ENCODE measurements around the gene PHF1. TPM values are rescaled to one million over a fixed set of nuclear protein-coding genes. Genes with fewer than 3 reads are reported as not detected.

PHF1 gene
- total and polyA plus RNA-seq, 2 of the 13 experiments (the other 11 are each of a cell fraction or from before 2014, with no cell fraction given) = 25.4 to 61.9 TPM

- TF ChIP-seq ZNF839 (CRISPR knock-in tag; IDR thresholded peaks at IDR 0.05; ENCODE audit: borderline replicate concordance) (no peak; the same call in 1 of the 2 replicates), PBX3 (CRISPR knock-in tag; IDR thresholded peaks at IDR 0.05; ENCODE audit: borderline replicate concordance) (no peak), ZNF644 (CRISPR knock-in tag; IDR thresholded peaks at IDR 0.05; ENCODE audit: low read depth) (peak; percentile 6; the same call in 1 of the 2 replicates), TCF7L2 (IDR thresholded peaks at IDR 0.05; ENCODE audit: low read depth, low read length) (no peak), ATAD3A (CRISPR knock-in tag; IDR thresholded peaks at IDR 0.05) (no peak), RERE (CRISPR knock-in tag; IDR thresholded peaks at IDR 0.05; ENCODE audit: low read depth) (no peak), BCL3 (CRISPR knock-in tag; IDR thresholded peaks at IDR 0.05) (peak; percentile 88), KDM6A (CRISPR knock-in tag; IDR thresholded peaks at IDR 0.05; ENCODE audit: low read depth) (no peak), SRSF1 (optimal IDR thresholded peaks at IDR 0.05; ENCODE audit: low read depth, low read length) (no peak), TBL1XR1 (IDR thresholded peaks at IDR 0.05; ENCODE audit: borderline replicate concordance, low read length, partially characterized antibody) (no peak), MAFG (CRISPR knock-in tag; IDR thresholded peaks at IDR 0.05) (no peak), ZNF33A (CRISPR knock-in tag; IDR thresholded peaks at IDR 0.05; ENCODE audit: borderline replicate concordance) (no peak), ZNF354B (CRISPR knock-in tag; IDR thresholded peaks at IDR 0.05) (0 out of 2 replicates have a peak, but pooled peaks have one; percentile 15), THAP7 (CRISPR knock-in tag; IDR thresholded peaks at IDR 0.05) (peak; percentile 56; the same call in 1 of the 2 replicates), ZUFSP (CRISPR knock-in tag; IDR thresholded peaks at IDR 0.05; ENCODE audit: borderline replicate concordance) (no peak), MAZ (IDR thresholded peaks at IDR 0.05; ENCODE audit: borderline replicate concordance, low read depth, low read length) (peak; percentile 77; the same call in 1 of the 2 replicates), MAZ (CRISPR knock-in tag; IDR thresholded peaks at IDR 0.05; ENCODE audit: low read depth) (peak; percentile 82), KDM1A (CRISPR knock-in tag; IDR thresholded peaks at IDR 0.05) (no peak)
Measured at GRCh38 chr6:33417903-33418689, 7.3 kb downstream of the PHF1 start, which contains the start of gene CUTA (continued).
